LNCAP (cell line): ENCODE measurements around the gene CEP170B.

ENCODE experiments used
- CTCF ChIP-seq: fragments of 450-650 bp; IDR thresholded peaks from 2 replicates; pipeline ENCODE4 v1.5.1; 2017; ENCODE audit warnings: mild to moderate bottlenecking

Gene CEP170B

GRCh38 chr14:104893435-104894207, 28.6 kb downstream of the CEP170B start:
- no peak for TF ChIP-seq CTCF

GRCh38 chr14:104894331-104895206, 29.5 kb downstream of the CEP170B start:
- no peak for TF ChIP-seq CTCF

- no peak for TF ChIP-seq CTCF
Measured at GRCh38 chr14:104895207-104895785, 30.2 kb downstream of the CEP170B start.

- TF ChIP-seq CTCF, result no peak
Measured at GRCh38 chr14:104895786-104896661, 31.0 kb downstream of the CEP170B start.

GRCh38 chr14:104897330-104898194, 32.5 kb downstream of the CEP170B start:
- TF ChIP-seq CTCF, result no peak

GRCh38 chr14:104898195-104898558, 33.1 kb downstream of the CEP170B start:
- no peak for TF ChIP-seq CTCF
